A673 (cell line): ENCODE measurements around the gene LCE1D. TPM values are rescaled to one million over a fixed set of nuclear protein-coding genes. Genes with fewer than 3 reads are reported as not detected.

Experiments
- BruUV-seq: library from RNA; stranded (reverse); fragments of 400-500 nt; replicated peaks from 2 replicates; lab custom pipeline; 2021; lab: Mats Ljungman, UMichigan
- CTCF ChIA-PET: fragments of 300-600 bp; sonication (Branson Sonifier 250); formaldehyde crosslinking; loops from one replicate; lab custom pipeline; 2022; ENCODE audit warnings: antibody characterized with exemption; lab: Charles Lee
- POLR2A ChIA-PET: fragments of 300-600 bp; sonication (Branson Sonifier 250); formaldehyde crosslinking; loops from one replicate; lab custom pipeline; 2022; ENCODE audit warnings: antibody characterized with exemption; ENCODE audit not compliant: low non-redundant PET; lab: Charles Lee
- DNase-seq: peaks from one replicate; pipeline ENCODE4 v3.0.0-alpha.2; 2015; ENCODE audit warnings: low spot score
- H3K27ac ChIP-seq: fragments of 200-600 bp; sonication (generic); 2 replicates; pipeline ENCODE4 v1.5.1; 2016; ENCODE audit warnings: mixed run types, low read depth, mild to moderate bottlenecking, mixed read lengths, antibody characterized with exemption, low read length; ENCODE audit not compliant: poor library complexity, severe bottlenecking
- H3K27me3 ChIP-seq: fragments of 200-600 bp; sonication (generic); replicated peaks from 2 replicates; pipeline ENCODE4 v1.6.1; 2017; ENCODE audit warnings: mixed run types, low read depth, mild to moderate bottlenecking, mixed read lengths, antibody characterized with exemption, low read length; ENCODE audit not compliant: insufficient read depth, poor library complexity
- H3K36me3 ChIP-seq: fragments of 200-600 bp; sonication (generic); 2 replicates; pipeline ENCODE4 v1.6.1; 2016; ENCODE audit warnings: mixed run types, mild to moderate bottlenecking, mixed read lengths, antibody characterized with exemption, low read length; ENCODE audit not compliant: insufficient read depth, poor library complexity, severe bottlenecking
- H3K4me1 ChIP-seq: fragments of 200-600 bp; sonication (generic); 2 replicates; pipeline ENCODE4 v1.6.1; 2017; ENCODE audit warnings: mixed run types, mild to moderate bottlenecking, mixed read lengths, antibody characterized with exemption, low read length; ENCODE audit not compliant: insufficient read depth, poor library complexity, severe bottlenecking
- H3K4me3 ChIP-seq: fragments of 200-600 bp; sonication (generic); 2 replicates; pipeline ENCODE4 v1.5.1; 2016; ENCODE audit warnings: low read depth, mixed run types, mild to moderate bottlenecking, mixed read lengths, low read length; ENCODE audit not compliant: poor library complexity, severe bottlenecking
- H3K9me3 ChIP-seq: fragments of 200-600 bp; sonication (generic); 2 replicates; pipeline ENCODE4 v1.6.1; 2016; ENCODE audit warnings: mixed run types, low read depth, mild to moderate bottlenecking, mixed read lengths, antibody characterized with exemption, low read length; ENCODE audit not compliant: poor library complexity, severe bottlenecking
- EZH2 ChIP-seq: fragments of 200-600 bp; sonication (generic); IDR thresholded peaks from 2 replicates; pipeline ENCODE4 v1.6.1; 2017; ENCODE audit warnings: borderline replicate concordance, low read depth, mild to moderate bottlenecking, mixed read lengths, antibody characterized with exemption, low read length; ENCODE audit not compliant: poor library complexity, severe bottlenecking
- intact Hi-C: fragments of 100-400 bp; cut with micrococcal nuclease; formaldehyde crosslinking; loops from one replicate; pipeline ENCODE4 v1.10.0; 2022; ENCODE audit not compliant: unreplicated experiment
- total RNA-seq: library from RNA; stranded (reverse); gene quantifications from 2 replicates; pipeline ENCODE4 v1.2.3, GENCODE V29; 2021
- TF ChIP-seq, protein P1 (sequence below): fragments of 300-800, 200-600 bp; sonication (generic); conservative IDR thresholded peaks from 2 replicates; pipeline ENCODE4 v1.5.1; 2017; ENCODE audit warnings: low read depth, mild to moderate bottlenecking, antibody characterized with exemption, low read length, moderate library complexity, mixed read lengths

Gene LCE1D
- total RNA-seq, 1 experiment from 2014 or later, result not detected

DNA sequence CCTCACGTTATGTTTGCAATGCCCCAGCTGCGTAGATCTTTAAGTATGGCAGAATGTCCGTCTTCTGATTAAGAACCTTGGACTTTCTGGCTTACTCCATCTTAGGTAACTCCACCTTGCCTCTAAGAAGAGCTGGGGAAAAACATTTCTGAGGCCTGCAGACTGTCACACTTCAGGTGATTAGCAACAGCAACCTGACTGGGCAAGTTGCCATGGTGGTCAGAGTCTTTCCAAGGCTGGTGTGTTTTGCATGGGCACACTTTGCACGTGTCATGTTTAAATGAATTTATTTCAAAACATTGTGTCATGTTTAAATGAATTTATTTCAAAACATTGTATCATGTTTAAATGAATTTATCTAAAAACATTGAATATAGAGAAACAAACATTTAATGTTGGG, 37.9 kb upstream of the LCE1D start:
- H3K9me3 ChIP-seq, result no peaks in the 10 kb centered on the region
- TF ChIP-seq, protein P1, sequence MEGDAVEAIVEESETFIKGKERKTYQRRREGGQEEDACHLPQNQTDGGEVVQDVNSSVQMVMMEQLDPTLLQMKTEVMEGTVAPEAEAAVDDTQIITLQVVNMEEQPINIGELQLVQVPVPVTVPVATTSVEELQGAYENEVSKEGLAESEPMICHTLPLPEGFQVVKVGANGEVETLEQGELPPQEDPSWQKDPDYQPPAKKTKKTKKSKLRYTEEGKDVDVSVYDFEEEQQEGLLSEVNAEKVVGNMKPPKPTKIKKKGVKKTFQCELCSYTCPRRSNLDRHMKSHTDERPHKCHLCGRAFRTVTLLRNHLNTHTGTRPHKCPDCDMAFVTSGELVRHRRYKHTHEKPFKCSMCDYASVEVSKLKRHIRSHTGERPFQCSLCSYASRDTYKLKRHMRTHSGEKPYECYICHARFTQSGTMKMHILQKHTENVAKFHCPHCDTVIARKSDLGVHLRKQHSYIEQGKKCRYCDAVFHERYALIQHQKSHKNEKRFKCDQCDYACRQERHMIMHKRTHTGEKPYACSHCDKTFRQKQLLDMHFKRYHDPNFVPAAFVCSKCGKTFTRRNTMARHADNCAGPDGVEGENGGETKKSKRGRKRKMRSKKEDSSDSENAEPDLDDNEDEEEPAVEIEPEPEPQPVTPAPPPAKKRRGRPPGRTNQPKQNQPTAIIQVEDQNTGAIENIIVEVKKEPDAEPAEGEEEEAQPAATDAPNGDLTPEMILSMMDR, result no peak
- TF ChIP-seq EZH2, result no peak

GRCh38 chr1:152759453-152760173, 36.9 kb upstream of the LCE1D start:
- Histone ChIP-seq H3K27me3 (no peaks in the 10 kb centered on the region), H3K9me3 (no peaks in the 10 kb centered on the region), H3K27ac (no peak overlapping the region), H3K36me3 (no peaks in the 10 kb centered on the region), H3K4me3 (no peak overlapping the region), H3K4me1 (no peaks in the 10 kb centered on the region)
- no TSS peak for BruUV-seq
- POLR2A ChIA-PET, result no interaction called here
- intact Hi-C loops, result no loop called here
- TF ChIP-seq EZH2, result no peak
- TF ChIP-seq, protein P1, result no peak
- DNase-seq, result no peak
- CTCF ChIA-PET, result no interaction called here

More for the DNA sequence above, 37.9 kb upstream of the LCE1D start:
- Histone ChIP-seq H3K27me3 (no peaks in the 10 kb centered on the region), H3K4me3 (no peak overlapping the region), H3K4me1 (no peaks in the 10 kb centered on the region), H3K36me3 (no peaks in the 10 kb centered on the region), H3K27ac (no peak overlapping the region)
- ChIA-PET POLR2A (no interaction called here), CTCF (no interaction called here)
- DNase-seq, result no peak
- intact Hi-C loops, result no loop called here
- BruUV-seq, result no TSS peak

- CTCF ChIA-PET, result no interaction called here
- Histone ChIP-seq H3K9me3 (no peaks in the 10 kb centered on the region), H3K4me3 (no peak overlapping the region), H3K36me3 (no peaks in the 10 kb centered on the region), H3K27me3 (no peaks in the 10 kb centered on the region), H3K27ac (no peak overlapping the region), H3K4me1 (no peaks in the 10 kb centered on the region)
- POLR2A ChIA-PET, result no interaction called here
- no TSS peak for BruUV-seq
- DNase-seq, result no peak
- no peak for TF ChIP-seq EZH2
- TF ChIP-seq, protein P1, result no peak
- intact Hi-C loops, result no loop called here
Measured at GRCh38 chr1:152760551-152761190, 35.9 kb upstream of the LCE1D start.
